Stimulated activated CD4-positive, alpha-beta T cell treated with anti-CD3 and anti-CD28 coated beads, Interleukin-15, amount 100 ng/mL, for 24 hours (primary cell): ENCODE results near the gene CSH2.
"Not testable (repeated sequence)": the region's sequence is repeated elsewhere in the genome, so short reads cannot be mapped to it uniquely, and the experiment has no call there.

Experiments used
- DNase-seq: peaks from one replicate; pipeline ENCODE4 v3.0.0-alpha.2; 2020

The CSH2 gene

GRCh38 chr17:63873577-63873976, at the start of gene CSH2:
Gene CSH2 (minus strand): TSS chr17:63873677. CDS start chr17:63873614, 63 bp downstream.
- not testable (repeated sequence) for DNase-seq

- not testable (repeated sequence) for DNase-seq
These were observed 48.9 kb upstream of the CSH2 start for GRCh38 chr17:63922402-63922801.

GRCh38 chr17:63920779-63921178, 47.3 kb upstream of the CSH2 start:
- DNase-seq, result not testable (repeated sequence)

GRCh38 chr17:63920050-63920449, 46.6 kb upstream of the CSH2 start:
- not testable (repeated sequence) for DNase-seq

GRCh38 chr17:63919311-63919723, 45.8 kb upstream of the CSH2 start:
- peak; percentile 78 for DNase-seq

- DNase-seq, result not testable (repeated sequence)
These were observed 45.4 kb upstream of the CSH2 start, which contains the start of gene GH1 for GRCh38 chr17:63918789-63919305. Gene GH1 (minus strand): TSS chr17:63918839. CDS start chr17:63918776, 63 bp downstream.

- no peak for DNase-seq
These were observed 44.8 kb upstream of the CSH2 start for GRCh38 chr17:63918305-63918704.

GRCh38 chr17:63917646-63918045, 44.2 kb upstream of the CSH2 start:
- DNase-seq, result no peak

GRCh38 chr17:63917206-63917605, 43.7 kb upstream of the CSH2 start:
- not testable (repeated sequence) for DNase-seq

GRCh38 chr17:63916566-63917185, 43.2 kb upstream of the CSH2 start:
- DNase-seq, result no peak

GRCh38 chr17:63915753-63916152, 42.3 kb upstream of the CSH2 start:
- not testable (repeated sequence) for DNase-seq

- no peak for DNase-seq
These were observed 41.0 kb upstream of the CSH2 start for GRCh38 chr17:63914471-63914870.

GRCh38 chr17:63911657-63912100, 38.2 kb upstream of the CSH2 start:
- DNase-seq, result peak; percentile 74

GRCh38 chr17:63911041-63911635, 37.7 kb upstream of the CSH2 start, which contains the start of gene CSHL1:
Gene CSHL1 (minus strand): TSS chr17:63911258. CDS start chr17:63911196, 62 bp downstream.
- DNase-seq, result no peak

- no peak for DNase-seq
These were observed 36.6 kb upstream of the CSH2 start for GRCh38 chr17:63910096-63910495.

GRCh38 chr17:63909586-63909985, 36.1 kb upstream of the CSH2 start:
- DNase-seq, result not testable (repeated sequence)

GRCh38 chr17:63907161-63907778, 33.8 kb upstream of the CSH2 start:
- DNase-seq, result peak; percentile 35

GRCh38 chr17:63904796-63905195, 31.3 kb upstream of the CSH2 start:
- DNase-seq, result not testable (repeated sequence)

- DNase-seq, result peak; percentile 27
These were observed 30.3 kb upstream of the CSH2 start for GRCh38 chr17:63903787-63904201.

- not testable (repeated sequence) for DNase-seq
These were observed 28.5 kb upstream of the CSH2 start for GRCh38 chr17:63901971-63902370.

GRCh38 chr17:63898899-63899798, 25.7 kb upstream of the CSH2 start:
- peak; percentile 51 for DNase-seq
